ENCODE measurements around the gene TNFRSF14. TPM values are rescaled to one million over a fixed set of nuclear protein-coding genes. Genes with fewer than 3 reads are reported as not detected.

Gene TNFRSF14
- polyA plus RNA-seq, 3 donors = 21.0 to 27.7 (median 23.8) TPM

- DNase-seq = no peak
These were observed 36.0 kb upstream of the TNFRSF14 start for GRCh38 chr1:2520206-2520605.

- DNase-seq = no peak
These were observed 35.4 kb upstream of the TNFRSF14 start for GRCh38 chr1:2520806-2521205.

- no peak for DNase-seq
These were observed 33.9 kb upstream of the TNFRSF14 start for GRCh38 chr1:2522230-2522629.

GRCh38 chr1:2523191-2523890 is 32.8 kb upstream of the TNFRSF14 start:
- no peak for DNase-seq

GRCh38 chr1:2523891-2524609 is 32.1 kb upstream of the TNFRSF14 start:
- no peak for DNase-seq

- no peak for DNase-seq
These were observed 30.6 kb upstream of the TNFRSF14 start for GRCh38 chr1:2525572-2525919.

- peak; percentile 94 for DNase-seq
These were observed 30.0 kb upstream of the TNFRSF14 start, which contains the start of gene PANK4 for GRCh38 chr1:2525920-2526823. Gene PANK4, minus strand, starts transcription at chr1:2526596. Its CDS starts 9 bp downstream, at chr1:2526587.

- no peak for DNase-seq
These were observed 29.2 kb upstream of the TNFRSF14 start for GRCh38 chr1:2526824-2527555.

GRCh38 chr1:2527556-2527860 is 28.7 kb upstream of the TNFRSF14 start:
- no peak for DNase-seq

- DNase-seq = no peak
These were observed 28.2 kb upstream of the TNFRSF14 start for GRCh38 chr1:2528016-2528415.

- DNase-seq = no peak
These were observed 27.6 kb upstream of the TNFRSF14 start for GRCh38 chr1:2528611-2528965.

GRCh38 chr1:2528966-2529783 is 27.0 kb upstream of the TNFRSF14 start:
- no peak for DNase-seq

GRCh38 chr1:2529784-2530512 is 26.2 kb upstream of the TNFRSF14 start, which contains the start of gene HES5:
Gene HES5, minus strand, starts transcription at chr1:2530263. Its CDS starts 99 bp downstream, at chr1:2530164.
- no peak for DNase-seq

GRCh38 chr1:2530513-2531361 is 25.4 kb upstream of the TNFRSF14 start:
- DNase-seq = no peak

GRCh38 chr1:2532485-2533160 is 23.5 kb upstream of the TNFRSF14 start:
- no peak for DNase-seq

GRCh38 chr1:2533365-2533764 is 22.8 kb upstream of the TNFRSF14 start:
- no peak for DNase-seq

GRCh38 chr1:2534315-2534686 is 21.9 kb upstream of the TNFRSF14 start:
- no peak for DNase-seq

- no peak for DNase-seq
These were observed 21.3 kb upstream of the TNFRSF14 start for GRCh38 chr1:2534687-2535441.

Measured in renal pelvis (tissue), 4 donors.